T47D (cell line): ENCODE measurements around the gene CRYBB3.
"Not testable (repeated sequence)": the region's sequence is repeated elsewhere in the genome, so short reads cannot be mapped to it uniquely, and the experiment has no call there.

ENCODE experiments used
- DNase-seq, 2 experiments: peaks; one replicate each; pipeline versions ENCODE4 v3.0.0 to v3.0.0-alpha.2; 2011 to 2012; ENCODE audit warnings: low read depth in 1 of 2, low spot score in 1 of 2
- JUND ChIP-seq: IDR thresholded peaks from 2 replicates; pipeline ENCODE4 v1.6.1; 2012; ENCODE audit warnings: low read depth
- in situ Hi-C: cut with HindIII; loops from 2 replicates; pipeline ENCODE4 v1.10.0; 2016; ENCODE audit warnings: low sequenced_read_pairs, low pct_unique_long_range_greater_than_20kb

The CRYBB3 gene

DNA sequence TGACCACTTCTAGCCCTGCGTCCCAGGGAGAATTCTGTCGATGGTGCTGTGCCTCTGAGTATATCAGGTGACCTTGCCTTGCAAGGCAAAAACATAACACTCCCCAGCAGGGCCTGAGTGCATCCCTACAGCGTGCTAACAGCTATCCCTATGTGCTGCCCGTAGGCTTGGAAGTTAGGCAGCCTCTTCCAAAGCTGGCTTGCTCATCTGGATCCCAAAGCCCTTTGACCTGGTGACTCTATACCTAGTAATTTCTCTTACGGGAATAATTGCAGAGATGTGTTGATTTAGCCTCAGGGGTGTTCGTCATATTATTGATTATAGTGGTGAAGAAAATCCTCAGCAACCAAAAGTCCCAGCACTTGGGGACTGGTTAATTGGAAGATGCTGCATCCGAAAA lies 32.6 kb upstream of the CRYBB3 start:
- in situ Hi-C loops = no loop called here
- no peak for TF ChIP-seq JUND
- no peak for DNase-seq

DNA sequence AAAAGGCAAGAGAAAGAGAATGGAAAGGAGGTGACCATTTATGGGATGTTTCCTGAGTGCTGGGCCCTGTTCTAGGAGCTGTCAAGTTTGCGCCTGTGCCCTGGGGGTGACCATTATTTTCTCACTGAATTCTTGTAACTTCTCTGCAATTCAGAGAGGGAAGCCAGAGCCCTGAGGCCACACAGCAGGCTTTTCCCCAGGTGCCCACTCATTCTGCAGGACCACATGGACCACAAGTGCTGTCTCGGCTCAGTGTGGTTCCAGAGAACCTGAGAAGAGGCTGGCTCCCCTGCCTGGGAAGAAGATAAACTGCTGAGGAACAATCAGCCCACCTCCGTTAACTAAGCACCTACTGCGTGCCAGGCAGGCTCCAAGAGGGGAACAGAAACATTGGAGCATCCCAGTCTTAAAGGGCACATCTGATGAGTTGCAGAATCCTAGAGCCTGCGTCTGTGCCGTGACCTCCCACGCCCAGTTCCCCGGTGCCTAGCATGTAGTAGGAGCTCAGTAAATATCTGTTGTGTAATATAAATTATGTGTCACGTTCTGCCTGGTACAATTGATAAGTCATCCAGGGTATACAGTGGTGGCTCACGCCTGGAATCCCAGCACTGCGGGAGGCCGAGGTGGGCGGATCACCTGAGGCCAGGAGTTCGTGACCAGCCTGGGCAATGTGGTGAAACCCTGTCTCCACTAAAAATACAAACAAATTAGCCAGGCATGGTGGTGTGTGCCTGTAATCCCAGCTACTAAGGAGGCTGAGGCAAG lies 31.6 kb upstream of the CRYBB3 start:
- no peak for TF ChIP-seq JUND
- in situ Hi-C loops = no loop called here
- DNase-seq = no peak

GRCh38 chr22:25169278-25170031 lies 30.2 kb upstream of the CRYBB3 start:
- TF ChIP-seq JUND = no peak
- in situ Hi-C loops = no loop called here
- DNase-seq = no peak

DNA sequence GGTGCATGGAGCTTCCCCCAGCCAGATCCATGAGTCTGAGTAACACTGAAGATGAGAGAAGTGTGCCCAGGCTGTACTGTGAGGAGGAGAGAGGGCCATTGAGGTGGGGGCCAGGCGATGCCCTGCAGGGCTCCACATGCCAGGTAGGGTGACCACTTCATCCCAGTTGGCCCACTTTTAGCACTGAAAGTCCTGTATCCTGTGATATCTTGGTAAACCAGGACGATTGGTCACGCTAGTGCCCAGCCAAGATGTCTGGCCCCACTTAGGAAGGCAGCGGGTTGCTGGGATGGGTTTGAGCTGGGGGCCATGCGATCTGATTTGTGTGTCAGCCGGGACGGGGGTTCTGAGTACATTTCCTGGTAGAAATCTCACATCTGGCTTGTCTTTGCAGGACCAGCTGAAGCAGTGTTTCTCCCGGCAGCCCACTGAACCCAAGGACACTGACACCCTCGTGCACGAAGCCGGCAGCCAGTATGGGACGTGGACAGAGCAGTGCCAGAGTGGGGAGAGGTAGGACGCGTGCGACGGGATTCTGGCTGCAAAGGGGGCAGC lies 29.2 kb upstream of the CRYBB3 start:
- in situ Hi-C loops = no loop called here
- no peak for DNase-seq
- TF ChIP-seq JUND = no peak

DNA sequence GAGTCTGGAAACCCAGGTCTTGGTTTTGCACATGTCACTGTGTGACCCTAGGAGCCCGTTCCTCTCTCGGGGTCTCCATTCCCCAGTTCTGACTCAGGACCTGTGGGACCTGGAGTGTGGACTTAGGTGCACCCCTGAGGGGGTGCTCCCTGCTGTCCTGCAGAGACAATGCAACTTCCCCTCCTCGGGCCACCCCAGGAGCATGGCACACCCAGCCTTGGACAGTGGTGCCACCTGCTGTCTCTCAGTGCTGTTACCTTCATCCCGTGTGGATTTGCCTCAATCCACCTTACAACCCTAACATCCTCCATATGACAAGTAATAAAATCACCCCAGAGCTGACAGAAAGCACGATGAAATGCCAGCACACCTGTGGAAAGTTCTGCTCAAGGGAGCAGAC lies 27.5 kb upstream of the CRYBB3 start:
- no peak for TF ChIP-seq JUND
- in situ Hi-C loops = no loop called here
- DNase-seq = peak; percentile 36 to 64

- in situ Hi-C loops = no loop called here
- no peak for TF ChIP-seq JUND
- DNase-seq = no peak
Measured at GRCh38 chr22:25174156-25174887, 25.3 kb upstream of the CRYBB3 start.

GRCh38 chr22:25174888-25175411 lies 24.7 kb upstream of the CRYBB3 start:
- in situ Hi-C loops = no loop called here
- TF ChIP-seq JUND = no peak
- no peak for DNase-seq

- TF ChIP-seq JUND = no peak
Measured at GRCh38 chr22:25176175-25176574, 23.5 kb upstream of the CRYBB3 start.

GRCh38 chr22:25176799-25177198 lies 22.9 kb upstream of the CRYBB3 start:
- TF ChIP-seq JUND = no peak
- in situ Hi-C loops = no loop called here
- DNase-seq = peak in 1 of 2 experiments; percentile 60

More at GRCh38 chr22:25176175-25176574, 23.5 kb upstream of the CRYBB3 start:
- in situ Hi-C loops = no loop called here
- no peak for DNase-seq

DNA sequence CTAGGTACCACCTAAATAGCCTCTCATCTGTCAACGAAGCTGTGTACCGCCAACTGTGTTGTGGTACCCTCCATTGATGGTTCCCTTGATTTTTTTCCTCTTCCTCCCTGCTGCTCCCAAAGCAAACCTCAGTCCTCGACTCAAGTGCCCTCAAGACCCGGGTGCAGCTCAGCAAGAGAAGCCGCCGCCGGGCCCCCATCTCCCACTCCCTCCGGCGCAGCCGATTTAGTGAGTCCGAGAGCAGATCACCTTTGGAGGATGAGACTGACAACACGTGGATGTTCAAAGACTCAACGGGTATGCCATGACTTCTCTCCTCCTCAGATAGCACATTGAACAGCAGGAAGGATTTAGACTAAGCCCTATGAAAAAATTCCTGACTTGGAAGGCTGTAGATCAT lies 22.4 kb upstream of the CRYBB3 start:
- in situ Hi-C loops = no loop called here
- no peak for DNase-seq
- TF ChIP-seq JUND = no peak

- DNase-seq = no peak
- in situ Hi-C loops = no loop called here
- no peak for TF ChIP-seq JUND
Measured at GRCh38 chr22:25177895-25178294, 21.8 kb upstream of the CRYBB3 start.

- DNase-seq, in situ Hi-C loops: not testable (repeated sequence)
Measured at GRCh38 chr22:25178348-25178747, 21.3 kb upstream of the CRYBB3 start.

DNA sequence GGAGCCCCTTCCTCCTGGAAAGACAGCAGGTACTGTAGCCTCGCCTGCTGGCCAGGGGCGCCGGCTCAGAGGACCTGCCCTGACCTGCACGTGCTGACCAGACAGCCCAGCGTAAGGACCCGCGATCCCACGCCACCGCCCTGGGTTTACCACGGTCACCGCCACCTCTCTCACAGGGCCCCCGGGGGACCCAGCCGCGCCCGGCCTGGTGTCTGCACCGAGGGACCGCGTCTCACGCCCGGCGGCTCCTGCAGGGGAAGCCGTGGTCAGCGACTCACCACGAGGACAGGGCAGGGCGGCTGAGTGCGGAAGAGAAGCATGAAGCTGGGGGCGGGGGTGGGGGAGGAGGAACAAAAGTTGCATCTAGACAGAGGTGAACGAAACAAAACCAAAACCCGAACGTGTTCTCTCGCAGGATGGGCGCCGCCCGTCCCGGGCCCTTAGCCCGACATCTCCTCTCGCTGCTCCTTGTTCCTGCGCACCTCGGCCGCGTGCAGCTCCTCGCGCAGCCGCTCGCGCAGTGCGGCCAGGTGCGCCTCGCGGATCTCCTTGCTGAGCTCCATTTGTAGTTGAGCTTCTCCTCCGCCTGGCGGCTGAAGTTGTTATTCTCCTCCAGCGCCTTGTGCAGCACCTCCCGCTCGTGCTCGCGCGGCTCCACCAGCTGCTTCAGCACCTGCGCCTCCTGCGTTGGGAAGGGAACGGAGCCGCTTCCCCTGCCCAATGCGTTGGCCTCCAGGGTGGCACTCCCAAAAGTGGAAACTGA lies 20.6 kb upstream of the CRYBB3 start:
- in situ Hi-C loops = not testable (repeated sequence)

More for the DNA sequence above, 20.6 kb upstream of the CRYBB3 start:
- not testable (repeated sequence) for DNase-seq
